Measurements from ENCODE around the gene FHL3. TPM values are rescaled to one million over a fixed set of nuclear protein-coding genes. Genes with fewer than 3 reads are reported as not detected.

Gene FHL3
- total and polyA plus RNA-seq, 4 donors = 1.7 to 4.2 (median 2.8) TPM

DNA sequence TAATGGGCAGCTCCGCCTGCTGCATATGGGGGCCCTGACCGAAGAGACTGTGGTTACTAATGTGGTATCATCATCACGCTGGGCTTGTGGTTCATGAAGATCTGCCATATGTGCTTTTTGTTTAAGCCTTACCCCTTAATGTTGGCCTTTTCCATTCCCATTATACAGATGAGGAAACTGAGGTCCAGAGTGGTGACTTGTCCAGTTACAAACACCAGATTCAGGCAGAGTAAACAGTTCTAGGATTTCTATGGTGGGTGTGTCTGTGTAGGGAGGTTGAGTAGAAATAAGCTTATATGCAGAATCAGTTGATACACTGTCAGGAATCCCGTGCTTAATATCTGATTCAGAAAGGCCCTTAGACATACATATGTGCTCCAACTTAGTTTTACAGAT, 7.9 kb upstream of the FHL3 start:
- no peaks in the 10 kb centered on the region for H3K27me3 ChIP-seq (ENCODE audit: control insufficient read depth in 4 of 4, insufficient read depth in 4 of 4, low read length in 3 of 4)
- peaks cover 5 to 30% (median 20%) of the 10 kb centered on the region in 4 donors for H3K4me1 ChIP-seq (ENCODE audit: control insufficient read depth in 4 of 4, insufficient read depth in 4 of 4, low read length in 3 of 4)
- peak overlapping the region; percentile 65 to 97 (median 91) for H3K4me3 ChIP-seq (ENCODE audit: low read depth in 1 of 3, low read length in 3 of 3)
- no peaks in the 10 kb centered on the region for H3K9me3 ChIP-seq (ENCODE audit: control insufficient read depth in 4 of 4, low read length in 3 of 4)
- DNase-seq (ENCODE audit: low spot score) = no peak
- TF ChIP-seq, protein P1, sequence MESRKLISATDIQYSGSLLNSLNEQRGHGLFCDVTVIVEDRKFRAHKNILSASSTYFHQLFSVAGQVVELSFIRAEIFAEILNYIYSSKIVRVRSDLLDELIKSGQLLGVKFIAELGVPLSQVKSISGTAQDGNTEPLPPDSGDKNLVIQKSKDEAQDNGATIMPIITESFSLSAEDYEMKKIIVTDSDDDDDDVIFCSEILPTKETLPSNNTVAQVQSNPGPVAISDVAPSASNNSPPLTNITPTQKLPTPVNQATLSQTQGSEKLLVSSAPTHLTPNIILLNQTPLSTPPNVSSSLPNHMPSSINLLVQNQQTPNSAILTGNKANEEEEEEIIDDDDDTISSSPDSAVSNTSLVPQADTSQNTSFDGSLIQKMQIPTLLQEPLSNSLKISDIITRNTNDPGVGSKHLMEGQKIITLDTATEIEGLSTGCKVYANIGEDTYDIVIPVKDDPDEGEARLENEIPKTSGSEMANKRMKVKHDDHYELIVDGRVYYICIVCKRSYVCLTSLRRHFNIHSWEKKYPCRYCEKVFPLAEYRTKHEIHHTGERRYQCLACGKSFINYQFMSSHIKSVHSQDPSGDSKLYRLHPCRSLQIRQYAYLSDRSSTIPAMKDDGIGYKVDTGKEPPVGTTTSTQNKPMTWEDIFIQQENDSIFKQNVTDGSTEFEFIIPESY (IDR thresholded peaks at IDR 0.05) = no peak
- TF ChIP-seq, protein P2, sequence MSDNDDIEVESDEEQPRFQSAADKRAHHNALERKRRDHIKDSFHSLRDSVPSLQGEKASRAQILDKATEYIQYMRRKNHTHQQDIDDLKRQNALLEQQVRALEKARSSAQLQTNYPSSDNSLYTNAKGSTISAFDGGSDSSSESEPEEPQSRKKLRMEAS (IDR thresholded peaks at IDR 0.05) = no peak
- TF ChIP-seq RXRA (IDR thresholded peaks at IDR 0.05) = no peak
- TF ChIP-seq FOXA1 (IDR thresholded peaks at IDR 0.05) = no peak
- no peak for TF ChIP-seq RAD21 (IDR thresholded peaks at IDR 0.05)
- TF ChIP-seq FOXA2 (IDR thresholded peaks at IDR 0.05) = no peak
- H3K36me3 ChIP-seq (ENCODE audit: control insufficient read depth in 4 of 4, insufficient read depth in 3 of 4, low read depth in 1 of 4, low read length in 3 of 4) = peaks cover 1 to 24% (median 15%) of the 10 kb centered on the region in 4 donors
- H3K9ac ChIP-seq (ENCODE audit: low read depth in 1 of 2, low read length in 2 of 2) = peak overlapping the region; percentile 93
- 21% methylated on average over 4 of the region's 4 CpGs for WGBS
- peak overlapping the region; percentile 69 to 85 for H3K27ac ChIP-seq (ENCODE audit: low read depth in 1 of 2, low read length in 2 of 2)

DNA sequence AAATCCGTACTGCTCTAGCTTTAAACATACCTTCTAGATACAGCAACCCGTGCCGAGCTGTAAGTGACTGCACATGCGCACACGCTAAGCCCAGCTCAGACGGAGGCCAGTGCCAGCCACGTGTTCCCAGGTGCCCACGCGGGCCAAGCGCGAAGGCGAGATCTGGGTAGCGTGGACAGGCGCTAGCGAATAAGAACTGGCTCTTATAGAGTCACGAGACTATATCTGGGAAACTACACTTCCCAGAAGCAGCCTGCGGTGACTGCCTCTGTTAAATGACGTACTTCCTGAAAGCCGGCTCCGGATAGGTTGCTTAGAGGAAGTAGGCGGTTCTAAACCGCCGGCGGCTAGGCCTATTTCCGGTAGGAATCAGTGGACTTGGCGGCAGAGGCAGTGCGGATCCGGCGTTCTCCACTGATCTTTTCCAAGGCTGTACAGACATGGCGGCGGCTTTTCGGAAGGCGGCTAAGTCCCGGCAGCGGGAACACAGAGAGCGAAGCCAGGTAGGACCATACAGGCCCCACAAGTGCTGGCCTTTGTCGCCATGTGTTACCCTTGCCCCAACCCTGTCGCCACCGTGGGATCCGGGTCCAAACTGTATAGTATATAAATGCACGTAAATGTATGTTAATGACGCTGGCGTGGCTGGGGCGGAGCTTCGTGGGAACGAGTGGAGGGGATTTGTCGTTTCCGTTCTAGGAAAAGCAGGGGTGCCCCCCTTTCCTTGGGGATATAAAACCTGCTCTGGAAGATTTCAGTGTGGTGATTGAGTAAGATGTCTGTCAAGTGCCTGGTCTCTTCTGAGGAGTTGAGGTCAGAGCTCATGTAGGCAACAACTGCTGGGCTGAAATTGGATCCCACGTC, 7.3 kb upstream of the FHL3 start, which contains the start of gene UTP11:
Gene UTP11 (plus strand): TSS at position 372 of the 864 bp plus-strand sequence. CDS start 69 bp downstream, at position 441.
- peak within 1 kb of the TSS; percentile 65 to 97 (median 91) for H3K4me3 ChIP-seq (ENCODE audit: low read depth in 1 of 3, low read length in 3 of 3)
- no peaks in the 10 kb centered on the region for H3K27me3 ChIP-seq (ENCODE audit: control insufficient read depth in 4 of 4, insufficient read depth in 4 of 4, low read length in 3 of 4)
- DNase-seq (ENCODE audit: low spot score) = peak; percentile 92
- no peaks in the 10 kb centered on the region for H3K9me3 ChIP-seq (ENCODE audit: control insufficient read depth in 4 of 4, low read length in 3 of 4)
- peak within 1 kb of the TSS; percentile 69 to 85 for H3K27ac ChIP-seq (ENCODE audit: low read depth in 1 of 2, low read length in 2 of 2)
- H3K4me1 ChIP-seq (ENCODE audit: control insufficient read depth in 4 of 4, insufficient read depth in 4 of 4, low read length in 3 of 4) = peaks cover 5 to 30% (median 20%) of the 10 kb centered on the region in 4 donors
- H3K9ac ChIP-seq (ENCODE audit: low read depth in 1 of 2, low read length in 2 of 2) = peak within 1 kb of the TSS; percentile 93
- peaks cover 1 to 19% (median 12%) of the 10 kb centered on the region in 4 donors for H3K36me3 ChIP-seq (ENCODE audit: control insufficient read depth in 4 of 4, insufficient read depth in 3 of 4, low read depth in 1 of 4, low read length in 3 of 4)
- WGBS = under 1% methylated on average over 49 of the region's 49 CpGs
- peak; percentile 77 for TF ChIP-seq SP1 (IDR thresholded peaks at IDR 0.05)
- TF ChIP-seq, protein P3, sequence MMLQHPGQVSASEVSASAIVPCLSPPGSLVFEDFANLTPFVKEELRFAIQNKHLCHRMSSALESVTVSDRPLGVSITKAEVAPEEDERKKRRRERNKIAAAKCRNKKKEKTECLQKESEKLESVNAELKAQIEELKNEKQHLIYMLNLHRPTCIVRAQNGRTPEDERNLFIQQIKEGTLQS (IDR thresholded peaks at IDR 0.05) = peak; percentile 56
- TF ChIP-seq FOXA1 (IDR thresholded peaks at IDR 0.05) = peak; percentile 21
- no peak for TF ChIP-seq HNF4G (IDR thresholded peaks at IDR 0.05)
- peak; percentile 94 for TF ChIP-seq YY1 (IDR thresholded peaks at IDR 0.05)
- peak; percentile 12 to 21 for TF ChIP-seq RAD21 (IDR thresholded peaks at IDR 0.05)
- TF ChIP-seq, protein P1 (IDR thresholded peaks at IDR 0.05) = peak; percentile 97
- peak; percentile 96 for TF ChIP-seq TAF1 (conservative IDR thresholded peaks at IDR 0.05)
- TF ChIP-seq, protein P4, sequence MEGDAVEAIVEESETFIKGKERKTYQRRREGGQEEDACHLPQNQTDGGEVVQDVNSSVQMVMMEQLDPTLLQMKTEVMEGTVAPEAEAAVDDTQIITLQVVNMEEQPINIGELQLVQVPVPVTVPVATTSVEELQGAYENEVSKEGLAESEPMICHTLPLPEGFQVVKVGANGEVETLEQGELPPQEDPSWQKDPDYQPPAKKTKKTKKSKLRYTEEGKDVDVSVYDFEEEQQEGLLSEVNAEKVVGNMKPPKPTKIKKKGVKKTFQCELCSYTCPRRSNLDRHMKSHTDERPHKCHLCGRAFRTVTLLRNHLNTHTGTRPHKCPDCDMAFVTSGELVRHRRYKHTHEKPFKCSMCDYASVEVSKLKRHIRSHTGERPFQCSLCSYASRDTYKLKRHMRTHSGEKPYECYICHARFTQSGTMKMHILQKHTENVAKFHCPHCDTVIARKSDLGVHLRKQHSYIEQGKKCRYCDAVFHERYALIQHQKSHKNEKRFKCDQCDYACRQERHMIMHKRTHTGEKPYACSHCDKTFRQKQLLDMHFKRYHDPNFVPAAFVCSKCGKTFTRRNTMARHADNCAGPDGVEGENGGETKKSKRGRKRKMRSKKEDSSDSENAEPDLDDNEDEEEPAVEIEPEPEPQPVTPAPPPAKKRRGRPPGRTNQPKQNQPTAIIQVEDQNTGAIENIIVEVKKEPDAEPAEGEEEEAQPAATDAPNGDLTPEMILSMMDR (IDR thresholded peaks at IDR 0.05; ENCODE audit: low read depth, low read length, missing input control) = no peak
- no peak for TF ChIP-seq FOXA2 (IDR thresholded peaks at IDR 0.05)
- TF ChIP-seq JUND (IDR thresholded peaks at IDR 0.05) = peak; percentile 15 to 40
- TF ChIP-seq RXRA (IDR thresholded peaks at IDR 0.05) = peak; percentile 21 to 39
- peak; percentile 42 to 82 for TF ChIP-seq EGR1 (IDR thresholded peaks at IDR 0.05; ENCODE audit: low read depth in 2 of 2)
- TF ChIP-seq NR2F2 (IDR thresholded peaks at IDR 0.05) = peak; percentile 22
- TF ChIP-seq, protein P2 (IDR thresholded peaks at IDR 0.05) = peak; percentile 100
- no peak for TF ChIP-seq HNF4A (conservative IDR thresholded peaks at IDR 0.05)
- TF ChIP-seq GABPA (IDR thresholded peaks at IDR 0.05 in 1 of 2, conservative IDR thresholded peaks at IDR 0.05 in 1 of 2) = peak; percentile 98 to 99
- TF ChIP-seq, protein P5, sequence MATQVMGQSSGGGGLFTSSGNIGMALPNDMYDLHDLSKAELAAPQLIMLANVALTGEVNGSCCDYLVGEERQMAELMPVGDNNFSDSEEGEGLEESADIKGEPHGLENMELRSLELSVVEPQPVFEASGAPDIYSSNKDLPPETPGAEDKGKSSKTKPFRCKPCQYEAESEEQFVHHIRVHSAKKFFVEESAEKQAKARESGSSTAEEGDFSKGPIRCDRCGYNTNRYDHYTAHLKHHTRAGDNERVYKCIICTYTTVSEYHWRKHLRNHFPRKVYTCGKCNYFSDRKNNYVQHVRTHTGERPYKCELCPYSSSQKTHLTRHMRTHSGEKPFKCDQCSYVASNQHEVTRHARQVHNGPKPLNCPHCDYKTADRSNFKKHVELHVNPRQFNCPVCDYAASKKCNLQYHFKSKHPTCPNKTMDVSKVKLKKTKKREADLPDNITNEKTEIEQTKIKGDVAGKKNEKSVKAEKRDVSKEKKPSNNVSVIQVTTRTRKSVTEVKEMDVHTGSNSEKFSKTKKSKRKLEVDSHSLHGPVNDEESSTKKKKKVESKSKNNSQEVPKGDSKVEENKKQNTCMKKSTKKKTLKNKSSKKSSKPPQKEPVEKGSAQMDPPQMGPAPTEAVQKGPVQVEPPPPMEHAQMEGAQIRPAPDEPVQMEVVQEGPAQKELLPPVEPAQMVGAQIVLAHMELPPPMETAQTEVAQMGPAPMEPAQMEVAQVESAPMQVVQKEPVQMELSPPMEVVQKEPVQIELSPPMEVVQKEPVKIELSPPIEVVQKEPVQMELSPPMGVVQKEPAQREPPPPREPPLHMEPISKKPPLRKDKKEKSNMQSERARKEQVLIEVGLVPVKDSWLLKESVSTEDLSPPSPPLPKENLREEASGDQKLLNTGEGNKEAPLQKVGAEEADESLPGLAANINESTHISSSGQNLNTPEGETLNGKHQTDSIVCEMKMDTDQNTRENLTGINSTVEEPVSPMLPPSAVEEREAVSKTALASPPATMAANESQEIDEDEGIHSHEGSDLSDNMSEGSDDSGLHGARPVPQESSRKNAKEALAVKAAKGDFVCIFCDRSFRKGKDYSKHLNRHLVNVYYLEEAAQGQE (IDR thresholded peaks at IDR 0.05) = peak; percentile 90
